ENCODE measurements around the gene TTLL5.

- TF ChIP-seq ETV6 (conservative IDR thresholded peaks at IDR 0.05 in 1 of 2, IDR thresholded peaks at IDR 0.05 in 1 of 2; ENCODE audit: borderline replicate concordance in 1 of 2, low read depth in 1 of 2), result no peak
- TF ChIP-seq EP300 (IDR thresholded peaks at IDR 0.05; ENCODE audit: borderline replicate concordance in 1 of 2, control insufficient read depth in 1 of 2, low read depth in 2 of 2, low read length in 2 of 2), result no peak
- no peak for TF ChIP-seq NR2C2 (IDR thresholded peaks at IDR 0.05; ENCODE audit: borderline replicate concordance, control insufficient read depth, insufficient read length, low read depth)
- no peak for TF ChIP-seq GABPA (IDR thresholded peaks at IDR 0.05; ENCODE audit: low read depth)
- TF ChIP-seq CHD4 (IDR thresholded peaks at IDR 0.05), result no peak
- TF ChIP-seq POLR2A (IDR thresholded peaks at IDR 0.05; ENCODE audit: low read depth, low read length), result no peak
- no peak for TF ChIP-seq CTCF (IDR thresholded peaks at IDR 0.05 in 2 of 3, conservative IDR thresholded peaks at IDR 0.05 in 1 of 3; ENCODE audit: control insufficient read depth in 2 of 3, extremely low read depth in 1 of 3, insufficient read depth in 1 of 3, low read depth in 3 of 3, low read length in 3 of 3)
Observed at GRCh38 chr14:75646762-75647161, 14.3 kb upstream of the TTLL5 start.
